Colonic mucosa (tissue), 4 donors: Measurements from ENCODE around the gene PRKN. TPM values are rescaled to one million over a fixed set of nuclear protein-coding genes. Genes with fewer than 3 reads are reported as not detected.

Source experiments
- DNase-seq: peaks from one replicate; pipeline ENCODE4 v3.0.0-alpha.2; 2020
- H3K27ac ChIP-seq: fragments of 200-600 bp; one replicate; pipeline ENCODE4 v1.8.0; 2021
- H3K27me3 ChIP-seq: fragments of 200-600 bp; one replicate; pipeline ENCODE4 v1.8.0; 2021
- H3K36me3 ChIP-seq: fragments of 200-600 bp; one replicate; pipeline ENCODE4 v1.8.0; 2021
- H3K4me1 ChIP-seq: fragments of 200-600 bp; one replicate; pipeline ENCODE4 v1.8.0; 2021; ENCODE audit warnings: mild to moderate bottlenecking
- H3K4me3 ChIP-seq: fragments of 200-600 bp; one replicate; pipeline ENCODE4 v1.8.0; 2021
- H3K9ac ChIP-seq, 2 donors: one replicate each; pipeline ENCODE4 v1.7.0; 2013; ENCODE audit warnings: control low read depth in 2 of 2, low read depth in 2 of 2, low read length in 2 of 2
- H3K9me3 ChIP-seq: fragments of 200-600 bp; one replicate; pipeline ENCODE4 v1.8.0; 2021
- intact Hi-C: fragments of 100-400 bp; cut with DNase I; formaldehyde crosslinking; loops from one replicate; pipeline ENCODE4 v1.14.1; 2022
- total RNA-seq, 2 donors: library from RNA; stranded (reverse); fragmentation: NEBNext Ultra II Directional in 1 of 2; extraction: Animal tissue kit (Norgen Biotek cat#: 25700) in 1 of 2; gene quantifications; one replicate each; pipeline ENCODE4 v1.2.1, GENCODE V29; 2021
- TF ChIP-seq, protein P1 (sequence below): fragments of 200-600 bp; IDR thresholded peaks from one replicate; pipeline ENCODE4 v1.8.0; 2022; ENCODE audit warnings: antibody characterized with exemption, mild to moderate bottlenecking
- donor health status: healthy.
- donor health status: DM: no; HTN: no; CAD: no.
- donor health status: DM: no; HTN: no; CAD: no.

The PRKN gene
- total RNA-seq, 2 donors from 2014 or later: 3.7 to 8.1 TPM

DNA sequence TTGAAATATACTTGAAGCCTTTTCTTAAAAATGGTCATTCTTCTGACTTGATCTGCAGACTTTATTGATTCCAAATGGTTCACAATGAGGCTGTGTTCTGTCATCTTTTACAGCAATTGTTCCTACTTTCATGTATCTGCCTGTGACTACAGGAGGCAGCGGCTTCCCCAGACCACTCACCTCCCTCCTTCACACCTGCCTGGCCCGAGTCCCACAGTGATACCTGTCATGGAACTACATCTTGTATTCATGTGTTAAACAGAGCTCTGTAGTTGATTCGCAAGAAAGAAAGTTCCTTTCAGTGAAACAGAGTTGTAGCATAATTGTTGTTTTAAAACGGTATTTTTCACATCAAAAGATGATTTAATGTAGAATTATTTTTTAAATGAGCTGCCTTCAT lies 780.2 kb downstream of the PRKN start:
- DNase-seq: no peak
- no peaks in the 10 kb centered on the region for H3K36me3 ChIP-seq
- no peak overlapping the region for H3K9ac ChIP-seq
- TF ChIP-seq, protein P1, sequence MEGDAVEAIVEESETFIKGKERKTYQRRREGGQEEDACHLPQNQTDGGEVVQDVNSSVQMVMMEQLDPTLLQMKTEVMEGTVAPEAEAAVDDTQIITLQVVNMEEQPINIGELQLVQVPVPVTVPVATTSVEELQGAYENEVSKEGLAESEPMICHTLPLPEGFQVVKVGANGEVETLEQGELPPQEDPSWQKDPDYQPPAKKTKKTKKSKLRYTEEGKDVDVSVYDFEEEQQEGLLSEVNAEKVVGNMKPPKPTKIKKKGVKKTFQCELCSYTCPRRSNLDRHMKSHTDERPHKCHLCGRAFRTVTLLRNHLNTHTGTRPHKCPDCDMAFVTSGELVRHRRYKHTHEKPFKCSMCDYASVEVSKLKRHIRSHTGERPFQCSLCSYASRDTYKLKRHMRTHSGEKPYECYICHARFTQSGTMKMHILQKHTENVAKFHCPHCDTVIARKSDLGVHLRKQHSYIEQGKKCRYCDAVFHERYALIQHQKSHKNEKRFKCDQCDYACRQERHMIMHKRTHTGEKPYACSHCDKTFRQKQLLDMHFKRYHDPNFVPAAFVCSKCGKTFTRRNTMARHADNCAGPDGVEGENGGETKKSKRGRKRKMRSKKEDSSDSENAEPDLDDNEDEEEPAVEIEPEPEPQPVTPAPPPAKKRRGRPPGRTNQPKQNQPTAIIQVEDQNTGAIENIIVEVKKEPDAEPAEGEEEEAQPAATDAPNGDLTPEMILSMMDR: no peak
- intact Hi-C loops: no loop called here
- H3K9me3 ChIP-seq: no peaks in the 10 kb centered on the region
- H3K4me3 ChIP-seq: no peak overlapping the region
- no peaks in the 10 kb centered on the region for H3K27me3 ChIP-seq
- H3K4me1 ChIP-seq: no peaks in the 10 kb centered on the region
- no peak overlapping the region for H3K27ac ChIP-seq

DNA sequence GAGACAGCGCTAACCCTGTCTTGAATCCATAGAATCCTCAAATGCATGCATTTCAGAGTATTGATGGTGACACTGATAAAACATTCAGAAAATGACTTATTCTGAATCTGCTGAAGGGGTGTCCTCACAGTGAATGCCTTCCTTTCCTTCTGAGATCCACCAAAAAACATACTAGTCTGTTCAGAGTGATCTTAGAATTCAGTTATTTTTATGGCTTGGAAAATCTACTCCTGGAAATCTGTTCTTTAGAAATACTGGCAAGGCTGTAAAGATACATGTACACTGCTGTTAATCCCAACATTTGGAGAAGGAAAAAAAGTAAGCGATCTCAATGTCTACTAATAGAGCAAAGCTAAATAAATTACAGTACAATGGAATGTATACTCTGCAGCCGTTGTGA lies 781.1 kb downstream of the PRKN start:
- H3K4me3 ChIP-seq: no peak overlapping the region
- no peak overlapping the region for H3K9ac ChIP-seq
- H3K9me3 ChIP-seq: no peaks in the 10 kb centered on the region
- H3K4me1 ChIP-seq: no peaks in the 10 kb centered on the region
- intact Hi-C loops: no loop called here
- DNase-seq: no peak
- no peaks in the 10 kb centered on the region for H3K36me3 ChIP-seq
- no peak overlapping the region for H3K27ac ChIP-seq
- TF ChIP-seq, protein P1: no peak
- H3K27me3 ChIP-seq: no peaks in the 10 kb centered on the region

DNA sequence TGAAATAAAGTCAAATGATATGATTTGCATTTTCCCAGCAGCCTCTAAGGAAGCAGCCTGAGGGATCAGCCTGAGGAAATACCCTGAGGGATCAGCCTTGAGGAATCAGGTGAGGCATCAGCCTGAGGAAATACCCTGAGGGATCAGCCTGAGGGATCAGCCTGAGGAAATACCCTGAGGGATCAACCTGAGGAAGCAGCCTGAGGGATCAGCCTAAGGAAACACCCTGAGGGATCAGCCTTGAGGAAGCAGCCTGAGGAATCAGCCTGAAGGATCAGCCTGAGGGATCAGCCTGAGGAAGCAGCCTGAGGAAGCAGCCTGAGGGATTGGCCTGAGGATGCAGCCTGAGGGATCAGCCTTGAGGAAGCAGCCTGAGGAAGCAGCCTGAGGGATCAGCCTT lies 784.0 kb downstream of the PRKN start:
- intact Hi-C loops: no loop called here
- no peaks in the 10 kb centered on the region for H3K36me3 ChIP-seq
- no peak for DNase-seq
- no peak overlapping the region for H3K27ac ChIP-seq
- no peak overlapping the region for H3K9ac ChIP-seq
- H3K4me1 ChIP-seq: no peaks in the 10 kb centered on the region
- H3K4me3 ChIP-seq: no peak overlapping the region
- H3K9me3 ChIP-seq: no peaks in the 10 kb centered on the region
- TF ChIP-seq, protein P1: no peak
- H3K27me3 ChIP-seq: no peaks in the 10 kb centered on the region

- Histone ChIP-seq H3K4me1 (no peaks in the 10 kb centered on the region), H3K27ac (no peak overlapping the region), H3K4me3 (no peak overlapping the region), H3K36me3 (no peaks in the 10 kb centered on the region), H3K9ac (no peak overlapping the region), H3K27me3 (no peaks in the 10 kb centered on the region), H3K9me3 (no peaks in the 10 kb centered on the region)
- no peak for DNase-seq
- TF ChIP-seq, protein P1: no peak
- intact Hi-C loops: no loop called here
Measured at GRCh38 chr6:161941565-161941964, 786.0 kb downstream of the PRKN start.

GRCh38 chr6:161940519-161940918 lies 787.0 kb downstream of the PRKN start:
- no peaks in the 10 kb centered on the region for H3K9me3 ChIP-seq
- no peaks in the 10 kb centered on the region for H3K27me3 ChIP-seq
- intact Hi-C loops: no loop called here
- no peak for DNase-seq
- H3K9ac ChIP-seq: no peak overlapping the region
- no peaks in the 10 kb centered on the region for H3K4me1 ChIP-seq
- TF ChIP-seq, protein P1: no peak
- no peak overlapping the region for H3K4me3 ChIP-seq
- H3K36me3 ChIP-seq: no peaks in the 10 kb centered on the region
- no peak overlapping the region for H3K27ac ChIP-seq

GRCh38 chr6:161926324-161926723 lies 801.2 kb downstream of the PRKN start:
- intact Hi-C loops: loop anchor here (10.0 kb wide), 1 partner anchor 512 kb away; no protein-coding TSS in a partner anchor
- no peak overlapping the region for H3K4me3 ChIP-seq
- DNase-seq: no peak
- no peak overlapping the region for H3K27ac ChIP-seq
- TF ChIP-seq, protein P1: no peak
- no peaks in the 10 kb centered on the region for H3K36me3 ChIP-seq
- no peak overlapping the region for H3K9ac ChIP-seq
- H3K9me3 ChIP-seq: no peaks in the 10 kb centered on the region
- no peaks in the 10 kb centered on the region for H3K4me1 ChIP-seq
- H3K27me3 ChIP-seq: no peaks in the 10 kb centered on the region
